HCT116 (cell line): ENCODE data around the gene TGFBR3L. TPM values are rescaled to one million over a fixed set of nuclear protein-coding genes. Genes with fewer than 3 reads are reported as not detected.

ENCODE experiments used
- ATAC-seq: fragments of 200-7000 bp; cut with Tn5 transposase; 2 replicates; pipeline ENCODE4 v1.9.1; 2020; ENCODE audit warnings: mild to moderate bottlenecking, moderate library complexity
- BruUV-seq: library from RNA; stranded (reverse); fragments of 400-500 nt; replicated peaks from 2 replicates; lab custom pipeline; 2021; lab: Mats Ljungman, UMichigan
- CTCF ChIA-PET: fragments of 300-600 bp; sonication (Branson Sonifier 250); formaldehyde crosslinking; loops from one replicate; lab custom pipeline; 2021; ENCODE audit warnings: antibody characterized with exemption; lab: Charles Lee
- POLR2A ChIA-PET: fragments of 300-600, 350-600 bp; sonication (Branson Sonifier 250); formaldehyde crosslinking; loops from one replicate; lab custom pipeline; 2021; ENCODE audit warnings: antibody characterized with exemption; lab: Charles Lee
- RAD21 ChIA-PET, 2 experiments: fragments of 300-600 bp; sonication (Branson Sonifier 250); formaldehyde crosslinking; loops; one replicate each; lab custom pipeline; 2023; ENCODE audit warnings: low total read pairs in 2 of 2; ENCODE audit not compliant: uncharacterized antibody in 2 of 2, unreplicated experiment in 2 of 2, low non-redundant PET in 1 of 2; lab: Charles Lee
- DNase-seq: peaks from one replicate; pipeline ENCODE4 v3.0.0-alpha.2; 2010; ENCODE audit warnings: low read depth, low spot score
- H2AFZ ChIP-seq: fragments of 200-600 bp; shearing (Covaris generic), sonication (generic); 2 replicates; pipeline ENCODE4 v1.6.1; 2017; ENCODE audit warnings: low read depth, mixed run types, mixed read lengths, antibody characterized with exemption, low read length; ENCODE audit not compliant: poor library complexity, severe bottlenecking
- H3K27ac ChIP-seq: 2 replicates; pipeline ENCODE4 v1.5.1; 2012; ENCODE audit warnings: low read depth, low read length
- H3K27me3 ChIP-seq: fragments of 200-600 bp; sonication (generic); 2 replicates; pipeline ENCODE4 v1.6.1; 2016; ENCODE audit warnings: mixed run types, low read length, mixed read lengths; ENCODE audit not compliant: insufficient read depth
- H3K36me3 ChIP-seq, 2 experiments: fragments of 200-500 bp in 1 of 2; fragments of 200-600 bp in 1 of 2; sonication (Bioruptor generic) in 1 of 2; sonication (generic) in 1 of 2; 2 replicates each; pipeline versions ENCODE4 v1.5.1 to v1.6.1; 2014 to 2016; ENCODE audit warnings: low read length in 2 of 2, inconsistent platforms in 1 of 2, mixed read lengths in 1 of 2, mixed run types in 1 of 2; ENCODE audit not compliant: insufficient read depth in 2 of 2, control insufficient read depth in 1 of 2
- H3K4me1 ChIP-seq, 2 experiments: fragments of 200-600 bp in 1 of 2; sonication (generic) in 1 of 2; 2 replicates each; pipeline versions ENCODE4 v1.5.1 to v1.6.1; 2012 to 2017; ENCODE audit warnings: low read length in 2 of 2, inconsistent platforms in 1 of 2, mild to moderate bottlenecking in 1 of 2, mixed read lengths in 1 of 2, mixed run types in 1 of 2, moderate library complexity in 1 of 2; ENCODE audit not compliant: insufficient read depth in 2 of 2, control insufficient read depth in 1 of 2
- H3K4me2 ChIP-seq: fragments of 200-600 bp; sonication (generic); 2 replicates; pipeline ENCODE4 v1.6.1; 2017; ENCODE audit warnings: mixed run types, low read length, mixed read lengths
- H3K4me3 ChIP-seq, 2 experiments: fragments of 200-600 bp in 1 of 2; sonication (generic) in 1 of 2; replicated peaks in 1 of 2; 2 replicates each; pipeline ENCODE4 v1.5.1; 2011 to 2016; ENCODE audit warnings: low read length in 2 of 2, control low read depth in 1 of 2, low read depth in 1 of 2, mild to moderate bottlenecking in 1 of 2, mixed read lengths in 1 of 2, mixed run types in 1 of 2
- H3K79me2 ChIP-seq: fragments of 200-600 bp; sonication (generic); 2 replicates; pipeline ENCODE4 v1.6.1; 2017; ENCODE audit warnings: mild to moderate bottlenecking, mixed run types, low read length, moderate library complexity, mixed read lengths; ENCODE audit not compliant: insufficient read depth
- H3K9ac ChIP-seq: fragments of 200-600 bp; sonication (generic); 2 replicates; pipeline ENCODE4 v1.6.1; 2016; ENCODE audit warnings: low read length, mixed read lengths
- H3K9me2 ChIP-seq: fragments of 200-600 bp; sonication (generic), shearing (Covaris generic); 2 replicates; pipeline ENCODE4 v1.6.1; 2017; ENCODE audit warnings: mixed run types, mild to moderate bottlenecking, moderate library complexity; ENCODE audit not compliant: insufficient read depth
- H3K9me3 ChIP-seq, 2 experiments: fragments of 200-500 bp in 1 of 2; fragments of 200-600 bp in 1 of 2; sonication (Bioruptor generic) in 1 of 2; sonication (generic) in 1 of 2; 2 replicates each; pipeline ENCODE4 v1.6.1; 2014 to 2017; ENCODE audit warnings: low read length in 2 of 2, mixed read lengths in 2 of 2, inconsistent platforms in 1 of 2, low read depth in 1 of 2, mild to moderate bottlenecking in 1 of 2, mixed run types in 1 of 2, moderate library complexity in 1 of 2; ENCODE audit not compliant: control insufficient read depth in 1 of 2, insufficient read depth in 1 of 2
- H4K20me1 ChIP-seq: fragments of 200-600 bp; sonication (generic), shearing (Covaris generic); 2 replicates; pipeline ENCODE4 v1.6.1; 2017; ENCODE audit warnings: mixed run types, mild to moderate bottlenecking, moderate library complexity; ENCODE audit not compliant: insufficient read depth
- ZNF274 ChIP-seq: fragments of 200-500 bp; sonication (Bioruptor generic); IDR thresholded peaks from 2 replicates; pipeline ENCODE4 v1.6.1; 2014; ENCODE audit warnings: mild to moderate bottlenecking, low read depth, low read length, inconsistent platforms
- intact Hi-C: fragments of 100-400 bp; cut with micrococcal nuclease; formaldehyde crosslinking; loops from 2 replicates; pipeline ENCODE4 v1.10.0; 2022
- total RNA-seq: library from RNA; stranded (reverse); gene quantifications from one replicate; pipeline ENCODE4 v1.2.1, GENCODE V29; 2021; ENCODE audit not compliant: unreplicated experiment
- TF ChIP-seq, protein P1 (sequence below): IDR thresholded peaks from 2 replicates; pipeline ENCODE4 v1.6.1; 2012
- TF ChIP-seq, protein P2 (sequence below), 3 experiments: fragments of 200-600 bp in 1 of 3; sonication (generic) in 1 of 3; IDR thresholded peaks in 2 of 3; conservative IDR thresholded peaks in 1 of 3; 2 replicates each; pipeline ENCODE4 v1.5.1; 2012 to 2017; ENCODE audit warnings: low read depth in 2 of 3, low read length in 2 of 3, antibody characterized with exemption in 1 of 3, borderline replicate concordance in 1 of 3, control low read depth in 1 of 3, mild to moderate bottlenecking in 1 of 3, mixed read lengths in 1 of 3, mixed run types in 1 of 3, moderate library complexity in 1 of 3; ENCODE audit not compliant: insufficient read depth in 1 of 3

Gene TGFBR3L
- total RNA-seq, 1 experiment from 2014 or later = 30.9 TPM

DNA sequence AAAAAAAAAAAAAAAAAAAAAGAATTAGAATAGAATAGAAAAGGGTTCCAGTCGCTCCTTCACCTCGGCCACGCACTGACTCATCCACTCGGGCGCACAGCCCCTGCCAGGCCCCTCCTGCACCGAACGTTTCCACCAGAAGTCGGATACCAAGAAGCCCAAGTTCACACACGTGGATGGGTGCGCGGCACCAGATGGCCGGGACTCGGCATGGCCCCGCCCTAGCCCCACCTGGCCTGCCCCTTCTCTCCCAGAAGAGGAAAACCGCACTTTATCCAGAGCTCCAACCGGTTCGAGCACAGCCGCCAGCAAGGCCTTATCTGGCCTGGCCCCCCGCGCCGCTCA is 46.3 kb upstream of the TGFBR3L start:
- H3K4me2 ChIP-seq = peak overlapping the region; percentile 85
- H3K79me2 ChIP-seq = no peaks in the 10 kb centered on the region
- no peak overlapping the region for H2AFZ ChIP-seq
- ATAC-seq (peak; percentile 14), DNase-seq (no peak)
- H3K9me3 ChIP-seq = no peaks in the 10 kb centered on the region
- ChIA-PET POLR2A (interaction anchor here (0.9 to 2.2 kb wide), 6 partner anchors 15 to 75 kb away, joined by 3 to 33 read pairs (median 4); partner anchors contain the start of genes MAP2K7, SNAPC2 and TIMM44), RAD21 (interaction anchor here (0.6 to 1.8 kb wide), 6 partner anchors 13 to 300 kb away, joined by 3 to 7 read pairs (median 4); partner anchors contain the start of genes SNAPC2 (in 2 of the 2) and MAP2K7 (in 1 of the 2)), CTCF (interaction anchor here (0.6 to 2.2 kb wide), 17 partner anchors 8 to 766 kb away, joined by 3 to 41 read pairs (median 9); partner anchors contain the start of genes LRRC8E, MAP2K7 and SNAPC2)
- peak overlapping the region; percentile 86 for H3K27ac ChIP-seq
- no peaks in the 10 kb centered on the region for H3K27me3 ChIP-seq
- H4K20me1 ChIP-seq = no peaks in the 10 kb centered on the region
- H3K9me2 ChIP-seq = no peaks in the 10 kb centered on the region
- no peak for TF ChIP-seq ZNF274
- TF ChIP-seq, protein P1, sequence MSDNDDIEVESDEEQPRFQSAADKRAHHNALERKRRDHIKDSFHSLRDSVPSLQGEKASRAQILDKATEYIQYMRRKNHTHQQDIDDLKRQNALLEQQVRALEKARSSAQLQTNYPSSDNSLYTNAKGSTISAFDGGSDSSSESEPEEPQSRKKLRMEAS = peak; percentile 90; the same call in 1 of the 2 replicates
- TF ChIP-seq, protein P2, sequence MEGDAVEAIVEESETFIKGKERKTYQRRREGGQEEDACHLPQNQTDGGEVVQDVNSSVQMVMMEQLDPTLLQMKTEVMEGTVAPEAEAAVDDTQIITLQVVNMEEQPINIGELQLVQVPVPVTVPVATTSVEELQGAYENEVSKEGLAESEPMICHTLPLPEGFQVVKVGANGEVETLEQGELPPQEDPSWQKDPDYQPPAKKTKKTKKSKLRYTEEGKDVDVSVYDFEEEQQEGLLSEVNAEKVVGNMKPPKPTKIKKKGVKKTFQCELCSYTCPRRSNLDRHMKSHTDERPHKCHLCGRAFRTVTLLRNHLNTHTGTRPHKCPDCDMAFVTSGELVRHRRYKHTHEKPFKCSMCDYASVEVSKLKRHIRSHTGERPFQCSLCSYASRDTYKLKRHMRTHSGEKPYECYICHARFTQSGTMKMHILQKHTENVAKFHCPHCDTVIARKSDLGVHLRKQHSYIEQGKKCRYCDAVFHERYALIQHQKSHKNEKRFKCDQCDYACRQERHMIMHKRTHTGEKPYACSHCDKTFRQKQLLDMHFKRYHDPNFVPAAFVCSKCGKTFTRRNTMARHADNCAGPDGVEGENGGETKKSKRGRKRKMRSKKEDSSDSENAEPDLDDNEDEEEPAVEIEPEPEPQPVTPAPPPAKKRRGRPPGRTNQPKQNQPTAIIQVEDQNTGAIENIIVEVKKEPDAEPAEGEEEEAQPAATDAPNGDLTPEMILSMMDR (IDR thresholded peaks at IDR 0.05 in 2 of 3, conservative IDR thresholded peaks at IDR 0.05 in 1 of 3; ENCODE audit: borderline replicate concordance in 1 of 3, insufficient read depth in 1 of 3, low read depth in 2 of 3, low read length in 2 of 3) = no peak
- peak overlapping the region; percentile 46 to 58 for H3K4me3 ChIP-seq
- intact Hi-C loops = no loop called here
- H3K36me3 ChIP-seq = no peaks in the 10 kb centered on the region
- peak overlapping the region; percentile 61 for H3K9ac ChIP-seq
- BruUV-seq = no TSS peak
- peaks cover 26 to 66% of the 10 kb centered on the region in 2 experiments for H3K4me1 ChIP-seq
